Measurements from ENCODE around the gene SUN1.

GRCh38 chr7:877312-878232 lies 45.3 kb downstream of the SUN1 start:
- no peak for TF ChIP-seq ZNF274 (IDR thresholded peaks at IDR 0.05; ENCODE audit: borderline replicate concordance, extremely low read depth, low read length)
- TF ChIP-seq RAD21 (IDR thresholded peaks at IDR 0.05 in 1 of 2, conservative IDR thresholded peaks at IDR 0.05 in 1 of 2; ENCODE audit: low read depth in 2 of 2, low read length in 2 of 2) = no peak
- TF ChIP-seq EP300 (IDR thresholded peaks at IDR 0.05; ENCODE audit: borderline replicate concordance in 1 of 2, low read depth in 2 of 2, low read length in 2 of 2) = no peak
- no peak for TF ChIP-seq NANOG (IDR thresholded peaks at IDR 0.05; ENCODE audit: insufficient read depth, low read depth, low read length, poor library complexity, severe bottlenecking)
- no peak for TF ChIP-seq CTCF (IDR thresholded peaks at IDR 0.05; ENCODE audit: control extremely low read depth in 1 of 3, insufficient read depth in 1 of 3, low read depth in 1 of 3, low read length in 3 of 3)
- no peak for TF ChIP-seq MAFK (IDR thresholded peaks at IDR 0.05; ENCODE audit: low read depth, low read length)
- TF ChIP-seq POLR2A (IDR thresholded peaks at IDR 0.05; ENCODE audit: control extremely low read depth in 1 of 2, low read depth in 2 of 2, low read length in 2 of 2) = no peak
- TF ChIP-seq BRCA1 (IDR thresholded peaks at IDR 0.05; ENCODE audit: low read depth, low read length) = no peak
- no peak for TF ChIP-seq JUND (IDR thresholded peaks at IDR 0.05; ENCODE audit: low read length)
- TF ChIP-seq E2F6 (IDR thresholded peaks at IDR 0.05) = no peak
- TF ChIP-seq EZH2 (IDR thresholded peaks at IDR 0.05; ENCODE audit: low read depth, low read length, severe bottlenecking) = no peak
- no peak for TF ChIP-seq ATF3 (IDR thresholded peaks at IDR 0.05; ENCODE audit: insufficient read depth, low read depth, low read length)
- no peak for TF ChIP-seq HDAC2 (IDR thresholded peaks at IDR 0.05; ENCODE audit: borderline replicate concordance in 1 of 2, low read depth in 2 of 2, low read length in 2 of 2)
- TF ChIP-seq SP2 (IDR thresholded peaks at IDR 0.05; ENCODE audit: low read length) = no peak
